ENCODE measurements around the gene ADGRG2. TPM values are rescaled to one million over a fixed set of nuclear protein-coding genes. Genes with fewer than 3 reads are reported as not detected.
"Not testable (repeated sequence)": the region's sequence is repeated elsewhere in the genome, so short reads cannot be mapped to it uniquely, and the experiment has no call there.

The ADGRG2 gene
- total RNA-seq, 1 experiment from 2014 or later, result 34.1 TPM

- DNase-seq (ENCODE audit: low read depth); in situ Hi-C loops (cut with HindIII; ENCODE audit: low pct_unique_long_range_greater_than_20kb, low sequenced_read_pairs): not testable (repeated sequence)
Measured at GRCh38 chrX:18980262-18980661, 142.0 kb downstream of the ADGRG2 start.

DNA sequence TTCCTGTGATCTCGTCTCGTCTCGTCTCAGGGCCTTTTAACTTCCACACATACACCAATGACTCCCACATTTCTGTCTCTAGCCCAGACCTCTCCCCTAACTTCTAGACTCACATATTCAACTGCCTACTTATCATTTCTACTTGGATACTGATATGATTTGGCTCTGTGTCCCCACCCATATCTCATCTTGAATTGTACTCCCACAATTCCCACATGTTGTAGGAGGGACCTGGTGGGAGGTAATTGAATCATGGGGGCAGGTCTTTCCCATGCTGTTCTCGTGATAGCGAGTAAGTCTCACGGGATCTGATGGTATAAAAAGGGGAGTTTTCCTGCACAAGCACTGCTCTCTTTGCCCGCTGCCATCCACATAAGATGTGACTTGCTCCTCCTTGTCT lies 147.3 kb downstream of the ADGRG2 start:
- no peak for DNase-seq (ENCODE audit: low read depth)
- in situ Hi-C loops (cut with HindIII; ENCODE audit: low pct_unique_long_range_greater_than_20kb, low sequenced_read_pairs), result no loop called here

- in situ Hi-C loops (cut with HindIII; ENCODE audit: low pct_unique_long_range_greater_than_20kb, low sequenced_read_pairs), result no loop called here
- DNase-seq (ENCODE audit: low read depth), result no peak
Measured at GRCh38 chrX:18973527-18974192, 148.6 kb downstream of the ADGRG2 start.

DNA sequence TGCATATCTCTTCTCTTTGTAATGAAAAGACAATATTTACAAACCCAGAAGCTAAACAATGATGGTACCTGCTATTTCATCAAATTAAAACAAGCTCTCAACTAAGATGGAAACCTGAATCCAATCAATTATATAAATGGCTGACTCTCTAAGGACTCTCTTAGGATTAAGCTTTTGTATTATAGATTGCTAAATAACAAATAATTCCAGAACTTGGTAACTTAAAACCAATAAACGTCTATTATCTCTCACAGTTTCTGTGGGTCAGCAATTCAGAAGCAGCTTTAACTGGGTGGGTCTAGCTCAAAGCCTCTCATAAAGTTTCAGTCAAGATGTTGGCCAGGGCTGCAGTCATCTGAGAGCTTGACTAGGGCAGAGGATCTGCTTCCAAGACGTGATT lies 150.8 kb downstream of the ADGRG2 start:
- no peak for DNase-seq (ENCODE audit: low read depth)
- in situ Hi-C loops (cut with HindIII; ENCODE audit: low pct_unique_long_range_greater_than_20kb, low sequenced_read_pairs), result no loop called here

GRCh38 chrX:18970465-18970864 lies 151.8 kb downstream of the ADGRG2 start:
- no peak for DNase-seq (ENCODE audit: low read depth)
- in situ Hi-C loops (cut with HindIII; ENCODE audit: low pct_unique_long_range_greater_than_20kb, low sequenced_read_pairs), result no loop called here

DNA sequence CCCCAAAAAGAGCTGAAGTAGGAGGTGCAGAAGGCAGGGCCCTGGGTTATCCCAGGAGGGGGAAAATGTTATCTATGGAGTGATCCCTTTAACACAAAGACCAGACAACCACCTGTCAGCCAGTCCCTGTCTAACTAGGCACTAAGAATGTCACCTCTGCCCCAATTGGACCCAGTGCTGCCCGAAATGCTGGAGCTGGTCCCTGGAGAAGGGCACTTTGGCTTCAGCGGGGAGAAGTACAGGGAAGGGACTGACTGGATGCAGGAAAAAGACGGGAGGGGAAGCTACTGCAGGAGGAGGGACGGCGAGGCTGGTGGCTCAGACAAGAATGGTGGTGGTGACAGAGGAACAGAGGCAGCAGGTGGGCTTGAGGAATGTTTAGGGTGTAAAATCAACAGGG lies 155.6 kb downstream of the ADGRG2 start:
- DNase-seq (ENCODE audit: low read depth), result no peak
- in situ Hi-C loops (cut with HindIII; ENCODE audit: low pct_unique_long_range_greater_than_20kb, low sequenced_read_pairs), result no loop called here

DNA sequence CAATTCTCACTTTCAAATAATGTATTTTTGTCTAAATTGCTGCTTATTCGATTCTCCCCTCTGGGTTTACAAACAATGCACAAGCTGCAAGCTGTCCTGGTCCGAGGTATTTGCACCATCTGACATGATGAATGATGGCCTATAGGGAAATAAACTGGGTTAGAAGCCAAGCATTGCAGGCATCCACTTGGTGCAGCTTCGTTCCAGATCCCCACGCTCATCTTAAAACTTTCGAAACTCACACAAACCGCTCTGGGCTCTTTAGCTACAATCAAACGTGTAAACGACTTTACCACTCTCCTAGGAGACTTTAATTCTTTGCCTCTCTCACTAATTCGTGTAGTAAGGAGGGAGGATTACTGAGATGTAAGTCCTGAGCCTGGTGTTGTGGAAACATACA lies 157.4 kb downstream of the ADGRG2 start:
- in situ Hi-C loops (cut with HindIII; ENCODE audit: low pct_unique_long_range_greater_than_20kb, low sequenced_read_pairs), result no loop called here

GRCh38 chrX:18964026-18964425 lies 158.2 kb downstream of the ADGRG2 start:
- in situ Hi-C loops (cut with HindIII; ENCODE audit: low pct_unique_long_range_greater_than_20kb, low sequenced_read_pairs), result no loop called here

More for the DNA sequence above, 157.4 kb downstream of the ADGRG2 start:
- DNase-seq (ENCODE audit: low read depth), result no peak

GRCh38 chrX:18962329-18962728 lies 159.9 kb downstream of the ADGRG2 start:
- DNase-seq (ENCODE audit: low read depth), result no peak
- in situ Hi-C loops (cut with HindIII; ENCODE audit: low pct_unique_long_range_greater_than_20kb, low sequenced_read_pairs), result no loop called here

More at GRCh38 chrX:18964026-18964425, 158.2 kb downstream of the ADGRG2 start:
- DNase-seq (ENCODE audit: low read depth), result no peak

DNA sequence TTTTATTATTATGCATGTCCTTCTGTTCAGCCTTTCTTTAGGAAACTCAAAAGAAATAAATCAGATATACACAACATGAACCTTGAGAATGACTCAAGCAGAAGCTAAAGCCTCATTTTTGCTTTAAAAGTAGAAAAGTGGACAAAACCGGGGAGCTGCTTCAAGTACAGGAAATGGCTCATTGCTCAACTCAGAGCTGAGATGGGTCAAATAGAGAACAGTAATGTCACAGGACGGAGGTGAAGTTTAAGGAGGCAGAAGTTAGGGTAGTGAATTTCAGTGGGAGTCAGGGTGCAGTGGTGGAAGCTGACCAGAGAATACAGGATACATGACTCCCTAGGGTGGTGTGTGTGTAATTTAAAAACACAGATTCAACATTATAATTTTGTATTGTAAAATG lies 160.6 kb downstream of the ADGRG2 start:
- in situ Hi-C loops (cut with HindIII; ENCODE audit: low pct_unique_long_range_greater_than_20kb, low sequenced_read_pairs), result no loop called here
- no peak for DNase-seq (ENCODE audit: low read depth)

GRCh38 chrX:18956303-18957032 lies 165.8 kb downstream of the ADGRG2 start:
- DNase-seq (ENCODE audit: low read depth), result no peak
- in situ Hi-C loops (cut with HindIII; ENCODE audit: low pct_unique_long_range_greater_than_20kb, low sequenced_read_pairs), result no loop called here

DNA sequence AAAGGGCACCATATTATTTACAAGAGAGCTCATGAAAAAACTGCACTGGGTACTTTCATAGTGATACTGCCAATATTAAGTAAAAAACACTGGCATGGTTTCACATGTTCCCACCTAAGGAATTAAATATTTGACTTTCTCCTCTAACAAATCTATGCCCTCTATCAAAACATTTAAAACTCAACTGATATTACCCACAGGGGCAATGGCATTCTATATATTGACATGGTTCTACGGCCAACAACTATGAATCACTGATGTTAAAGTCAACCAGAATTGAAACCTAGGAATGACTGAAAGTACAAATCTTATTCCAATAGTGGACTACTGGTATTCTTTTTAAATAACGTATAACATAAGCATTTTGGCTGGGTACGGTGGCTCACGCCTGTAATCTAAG lies 166.6 kb downstream of the ADGRG2 start:
- no peak for DNase-seq (ENCODE audit: low read depth)
- in situ Hi-C loops (cut with HindIII; ENCODE audit: low pct_unique_long_range_greater_than_20kb, low sequenced_read_pairs), result no loop called here

- in situ Hi-C loops (cut with HindIII; ENCODE audit: low pct_unique_long_range_greater_than_20kb, low sequenced_read_pairs), result no loop called here
Measured at GRCh38 chrX:18951032-18951431, 171.2 kb downstream of the ADGRG2 start.

DNA sequence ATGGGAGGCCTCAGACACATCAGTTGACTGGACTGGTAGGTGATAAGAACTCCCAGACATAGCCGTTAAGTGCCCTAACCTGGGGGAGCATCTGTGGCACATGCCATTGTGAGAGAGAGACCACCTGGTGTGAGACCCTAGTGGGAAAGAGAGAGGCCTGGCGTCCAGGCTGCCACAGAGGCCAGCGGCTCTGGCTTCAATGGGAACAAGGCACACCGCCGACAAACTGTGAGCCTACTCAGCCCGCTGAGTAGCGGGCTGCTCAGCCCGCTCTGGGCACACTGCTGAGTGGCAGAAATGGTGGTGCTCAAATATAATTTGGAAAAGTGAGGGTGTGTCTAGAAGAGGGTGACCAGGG lies 172.3 kb downstream of the ADGRG2 start:
- in situ Hi-C loops (cut with HindIII; ENCODE audit: low pct_unique_long_range_greater_than_20kb, low sequenced_read_pairs), result no loop called here
- no peak for DNase-seq (ENCODE audit: low read depth)

More at GRCh38 chrX:18951032-18951431, 171.2 kb downstream of the ADGRG2 start:
- DNase-seq (ENCODE audit: low read depth), result no peak

GRCh38 chrX:18949291-18949943 lies 172.9 kb downstream of the ADGRG2 start:
- in situ Hi-C loops (cut with HindIII; ENCODE audit: low pct_unique_long_range_greater_than_20kb, low sequenced_read_pairs), result no loop called here
- DNase-seq (ENCODE audit: low read depth), result no peak

DNA sequence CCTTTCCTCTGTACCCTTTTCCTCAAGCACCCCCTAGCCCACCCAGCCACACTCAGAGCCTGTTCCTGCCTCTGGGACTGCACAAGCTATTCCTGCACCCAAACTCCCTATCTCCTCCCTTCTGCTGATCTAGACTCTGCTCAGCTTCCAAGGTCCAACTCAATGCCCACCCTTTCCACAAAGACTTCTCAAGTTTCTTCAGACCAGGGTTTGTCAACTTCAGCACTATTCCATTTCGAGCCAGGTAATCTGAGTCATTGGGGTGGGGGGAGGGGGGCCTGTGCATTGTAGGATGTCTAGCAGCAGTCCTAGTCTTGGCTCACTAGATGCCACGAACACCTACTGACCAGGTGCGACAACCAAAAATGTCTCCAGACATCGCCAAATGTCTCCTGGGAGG lies 175.7 kb downstream of the ADGRG2 start:
- in situ Hi-C loops (cut with HindIII; ENCODE audit: low pct_unique_long_range_greater_than_20kb, low sequenced_read_pairs), result no loop called here
- no peak for DNase-seq (ENCODE audit: low read depth)

GRCh38 chrX:18946157-18946556 lies 176.1 kb downstream of the ADGRG2 start:
- DNase-seq (ENCODE audit: low read depth), result no peak
- in situ Hi-C loops (cut with HindIII; ENCODE audit: low pct_unique_long_range_greater_than_20kb, low sequenced_read_pairs), result no loop called here

DNA sequence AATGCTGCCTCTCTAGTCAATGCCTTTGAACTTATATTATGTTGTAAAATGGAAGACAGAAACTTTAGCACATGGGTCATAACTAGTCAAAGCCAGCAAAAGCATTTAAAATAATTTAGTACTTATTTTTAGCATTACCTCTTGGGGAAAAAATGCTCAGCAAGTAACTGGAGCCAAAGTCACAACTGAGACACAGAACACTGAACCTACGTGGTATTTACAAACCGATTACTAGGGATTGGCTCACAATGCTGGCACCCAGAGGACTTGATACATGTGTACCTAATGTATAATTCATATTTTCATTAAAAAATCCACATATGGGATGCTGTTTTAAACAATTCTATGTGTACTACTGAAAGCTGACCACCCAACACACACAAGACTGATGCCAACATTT lies 176.8 kb downstream of the ADGRG2 start:
- in situ Hi-C loops (cut with HindIII; ENCODE audit: low pct_unique_long_range_greater_than_20kb, low sequenced_read_pairs), result no loop called here

DNA sequence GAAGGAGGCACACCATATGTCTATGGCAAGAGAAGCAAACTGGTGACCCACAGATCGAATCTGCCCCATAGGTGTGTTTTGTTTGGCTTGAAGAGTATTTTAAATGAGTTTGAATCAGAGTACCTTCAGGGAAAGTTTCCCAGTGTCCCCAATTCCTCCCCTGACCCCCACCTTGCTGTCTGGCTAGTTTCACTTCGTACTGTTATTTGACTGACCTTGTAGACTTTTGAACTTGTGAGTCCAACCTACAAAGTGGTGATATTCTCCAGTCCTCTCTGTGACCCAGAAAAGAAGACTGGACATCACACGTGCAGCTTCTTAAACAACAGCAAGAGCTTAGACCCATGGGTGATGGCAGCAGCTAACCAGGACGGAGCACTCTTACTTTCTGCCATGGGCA lies 177.8 kb downstream of the ADGRG2 start:
- in situ Hi-C loops (cut with HindIII; ENCODE audit: low pct_unique_long_range_greater_than_20kb, low sequenced_read_pairs), result no loop called here
- no peak for DNase-seq (ENCODE audit: low read depth)

More for the DNA sequence above, 176.8 kb downstream of the ADGRG2 start:
- DNase-seq (ENCODE audit: low read depth), result no peak
